Skin epidermis (tissue), 12 donors: Measurements from ENCODE around the gene CIBAR2.
A peak's percentile ranks its signal among the peaks of the same experiment; 100 is the strongest.

ENCODE experiments used
- H3K27ac ChIP-seq, 21 experiments: fragments of 200-600 bp; sonication (generic) in 11 of 21; one replicate each; pipeline ENCODE4 v1.5.0; 2020; ENCODE audit warnings: mild to moderate bottlenecking in 3 of 21, inconsistent platforms in 2 of 21, moderate library complexity in 2 of 21
- H3K4me3 ChIP-seq, 7 experiments: fragments of 200-600 bp; sonication (generic) in 2 of 7; one replicate each; pipeline ENCODE4 v1.5.0; 2020; ENCODE audit warnings: inconsistent platforms in 2 of 7, mild to moderate bottlenecking in 2 of 7, moderate library complexity in 1 of 7

CIBAR2 gene

GRCh38 chr16:85145734-85146531, 33.7 kb upstream of the CIBAR2 start:
- Histone ChIP-seq H3K27ac (no peak overlapping the region), H3K4me3 (no peak overlapping the region)

- Histone ChIP-seq H3K27ac (no peak overlapping the region), H3K4me3 (no peak overlapping the region)
These were observed 32.9 kb upstream of the CIBAR2 start for GRCh38 chr16:85145188-85145587.

GRCh38 chr16:85144026-85144915, 32.0 kb upstream of the CIBAR2 start:
- Histone ChIP-seq H3K4me3 (no peak overlapping the region), H3K27ac (no peak overlapping the region)

GRCh38 chr16:85142771-85143211, 30.5 kb upstream of the CIBAR2 start:
- H3K4me3 ChIP-seq, result no peak overlapping the region
- no peak overlapping the region for H3K27ac ChIP-seq

- no peak overlapping the region for H3K27ac ChIP-seq
- no peak overlapping the region for H3K4me3 ChIP-seq
These were observed 29.8 kb upstream of the CIBAR2 start for GRCh38 chr16:85142129-85142513.

GRCh38 chr16:85141491-85142128, 29.3 kb upstream of the CIBAR2 start:
- H3K4me3 ChIP-seq, result no peak overlapping the region
- H3K27ac ChIP-seq, result no peak overlapping the region

GRCh38 chr16:85140455-85141012, 28.3 kb upstream of the CIBAR2 start:
- Histone ChIP-seq H3K27ac (no peak overlapping the region), H3K4me3 (no peak overlapping the region)

- H3K4me3 ChIP-seq, result no peak overlapping the region
- H3K27ac ChIP-seq, result no peak overlapping the region
These were observed 27.6 kb upstream of the CIBAR2 start for GRCh38 chr16:85139881-85140339.

- H3K27ac ChIP-seq, result no peak overlapping the region
- H3K4me3 ChIP-seq, result no peak overlapping the region
These were observed 26.8 kb upstream of the CIBAR2 start for GRCh38 chr16:85138825-85139627.

- Histone ChIP-seq H3K4me3 (peak overlapping the region in 1 of 7 experiments; percentile 21), H3K27ac (peak overlapping the region in 17 of 21 experiments; percentile 10 to 90 (median 72))
These were observed 26.0 kb upstream of the CIBAR2 start for GRCh38 chr16:85138073-85138824.

- peak overlapping the region in 4 of 7 experiments; percentile 14 to 21 (median 16) for H3K4me3 ChIP-seq
- H3K27ac ChIP-seq, result peak overlapping the region in 20 of 21 experiments; percentile 3 to 90 (median 68)
These were observed 25.2 kb upstream of the CIBAR2 start for GRCh38 chr16:85137323-85138072.

GRCh38 chr16:85136702-85137322, 24.5 kb upstream of the CIBAR2 start:
- H3K4me3 ChIP-seq, result peak overlapping the region in 3 of 7 experiments; percentile 15 to 21 (median 18)
- H3K27ac ChIP-seq, result peak overlapping the region in 20 of 21 experiments; percentile 3 to 90 (median 70)

GRCh38 chr16:85136213-85136701, 24.0 kb upstream of the CIBAR2 start:
- peak overlapping the region in 1 of 7 experiments; percentile 15 for H3K4me3 ChIP-seq
- H3K27ac ChIP-seq, result peak overlapping the region in 18 of 21 experiments; percentile 3 to 90 (median 63)

- Histone ChIP-seq H3K4me3 (no peak overlapping the region), H3K27ac (peak overlapping the region in 3 of 21 experiments; percentile 18 to 43 (median 27))
These were observed 22.5 kb upstream of the CIBAR2 start for GRCh38 chr16:85134789-85135142.

GRCh38 chr16:85134076-85134788, 22.0 kb upstream of the CIBAR2 start:
- Histone ChIP-seq H3K27ac (peak overlapping the region in 2 of 21 experiments; percentile 27 to 43), H3K4me3 (no peak overlapping the region)

- Histone ChIP-seq H3K27ac (no peak overlapping the region), H3K4me3 (no peak overlapping the region)
These were observed 21.0 kb upstream of the CIBAR2 start for GRCh38 chr16:85133290-85133599.
